Epithelial cell of proximal tubule (primary cell): ENCODE measurements around the gene BMS1. TPM values are rescaled to one million over a fixed set of nuclear protein-coding genes. Genes with fewer than 3 reads are reported as not detected.

Experiments
- DNase-seq: peaks from one replicate; pipeline ENCODE4 v3.0.0-alpha.2; 2011; ENCODE audit warnings: low read depth
- H3K4me3 ChIP-seq: 2 replicates; pipeline ENCODE4 v1.5.1; 2011; ENCODE audit warnings: low read depth, mild to moderate bottlenecking, low read length
- total RNA-seq: library from RNA; depleted of rRNA; stranded (reverse); fragments of >200 nt; gene quantifications from 2 replicates; pipeline ENCODE4 v1.2.3, GENCODE V29; 2015
- TF ChIP-seq, protein P1 (sequence below): conservative IDR thresholded peaks from 2 replicates; pipeline ENCODE4 v1.5.1; 2012; ENCODE audit warnings: low read depth, mild to moderate bottlenecking, low read length

The BMS1 gene
- total RNA-seq, 1 donor from 2014 or later = 17.4 TPM

DNA sequence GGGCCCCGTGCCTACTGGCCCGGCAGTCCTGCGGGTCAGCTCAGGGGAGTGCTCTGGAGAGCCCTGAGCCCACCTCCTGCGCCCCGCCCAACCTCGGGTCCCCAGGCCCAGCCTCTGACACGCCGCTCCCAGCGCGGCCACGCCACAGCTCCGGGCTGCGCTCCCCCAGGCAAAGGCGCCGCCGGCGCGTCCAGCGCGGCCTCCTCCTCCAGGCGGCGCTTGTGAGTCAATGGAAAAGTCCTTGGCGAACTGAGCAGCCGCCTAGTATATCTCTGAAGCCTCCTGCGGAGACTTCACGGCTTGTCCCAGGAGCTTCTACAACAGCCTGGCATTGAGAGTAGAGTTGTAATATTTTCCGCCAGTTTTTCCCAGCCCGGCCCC lies 29.5 kb upstream of the BMS1 start:
- peak overlapping the region; percentile 58 for H3K4me3 ChIP-seq
- TF ChIP-seq, protein P1, sequence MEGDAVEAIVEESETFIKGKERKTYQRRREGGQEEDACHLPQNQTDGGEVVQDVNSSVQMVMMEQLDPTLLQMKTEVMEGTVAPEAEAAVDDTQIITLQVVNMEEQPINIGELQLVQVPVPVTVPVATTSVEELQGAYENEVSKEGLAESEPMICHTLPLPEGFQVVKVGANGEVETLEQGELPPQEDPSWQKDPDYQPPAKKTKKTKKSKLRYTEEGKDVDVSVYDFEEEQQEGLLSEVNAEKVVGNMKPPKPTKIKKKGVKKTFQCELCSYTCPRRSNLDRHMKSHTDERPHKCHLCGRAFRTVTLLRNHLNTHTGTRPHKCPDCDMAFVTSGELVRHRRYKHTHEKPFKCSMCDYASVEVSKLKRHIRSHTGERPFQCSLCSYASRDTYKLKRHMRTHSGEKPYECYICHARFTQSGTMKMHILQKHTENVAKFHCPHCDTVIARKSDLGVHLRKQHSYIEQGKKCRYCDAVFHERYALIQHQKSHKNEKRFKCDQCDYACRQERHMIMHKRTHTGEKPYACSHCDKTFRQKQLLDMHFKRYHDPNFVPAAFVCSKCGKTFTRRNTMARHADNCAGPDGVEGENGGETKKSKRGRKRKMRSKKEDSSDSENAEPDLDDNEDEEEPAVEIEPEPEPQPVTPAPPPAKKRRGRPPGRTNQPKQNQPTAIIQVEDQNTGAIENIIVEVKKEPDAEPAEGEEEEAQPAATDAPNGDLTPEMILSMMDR = peak; percentile 87
- no peak for DNase-seq

- peak overlapping the region; percentile 58 for H3K4me3 ChIP-seq
- DNase-seq = no peak
- TF ChIP-seq, protein P1 = no peak
These were observed 29.0 kb upstream of the BMS1 start for GRCh38 chr10:42753507-42754154.

DNA sequence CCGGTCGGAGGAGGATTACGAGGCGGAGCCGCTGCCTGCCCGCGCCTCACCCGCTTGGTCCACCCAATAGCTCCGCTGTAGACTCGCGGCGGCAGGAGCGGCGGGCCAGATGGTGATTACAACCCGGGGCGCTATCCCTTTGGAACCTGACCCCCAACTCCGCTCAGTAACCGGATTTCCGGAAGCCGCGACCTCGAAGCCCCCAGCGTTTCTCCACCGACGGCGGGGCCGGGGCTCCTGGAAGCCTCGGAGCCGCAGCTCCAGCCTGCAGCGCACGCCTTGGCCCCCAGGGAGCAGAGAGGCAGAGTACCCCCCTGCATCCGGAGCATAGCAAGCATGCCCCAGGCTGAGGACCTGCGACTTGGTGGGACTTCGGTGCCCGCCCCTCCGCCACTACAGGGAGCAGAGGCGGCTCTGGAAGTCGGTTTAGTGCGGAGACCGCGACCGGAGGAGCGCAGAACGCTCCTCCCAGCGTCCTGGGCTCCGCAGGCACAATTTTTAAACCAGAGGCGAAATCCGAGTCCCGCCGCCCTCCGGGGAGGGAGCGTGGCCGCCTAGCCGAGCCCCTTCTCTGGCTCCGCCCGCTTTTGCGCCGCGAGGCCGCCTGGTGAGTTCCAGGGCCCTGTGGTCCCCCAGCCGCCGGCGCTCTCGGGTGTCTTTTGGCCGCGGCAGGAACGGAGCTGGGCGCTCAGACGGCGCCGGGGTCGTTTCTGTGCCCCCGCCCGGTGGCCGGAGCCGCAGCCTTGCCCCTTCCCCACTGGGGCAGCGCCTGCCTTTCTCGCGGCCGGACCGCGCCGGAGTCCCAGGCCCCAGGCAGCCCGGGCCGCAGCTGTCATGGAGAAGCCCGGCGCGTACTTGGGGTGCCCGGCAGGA lies 28.2 kb upstream of the BMS1 start:
- DNase-seq = no peak
- H3K4me3 ChIP-seq = peak overlapping the region; percentile 58
- TF ChIP-seq, protein P1 = peak; percentile 5

DNA sequence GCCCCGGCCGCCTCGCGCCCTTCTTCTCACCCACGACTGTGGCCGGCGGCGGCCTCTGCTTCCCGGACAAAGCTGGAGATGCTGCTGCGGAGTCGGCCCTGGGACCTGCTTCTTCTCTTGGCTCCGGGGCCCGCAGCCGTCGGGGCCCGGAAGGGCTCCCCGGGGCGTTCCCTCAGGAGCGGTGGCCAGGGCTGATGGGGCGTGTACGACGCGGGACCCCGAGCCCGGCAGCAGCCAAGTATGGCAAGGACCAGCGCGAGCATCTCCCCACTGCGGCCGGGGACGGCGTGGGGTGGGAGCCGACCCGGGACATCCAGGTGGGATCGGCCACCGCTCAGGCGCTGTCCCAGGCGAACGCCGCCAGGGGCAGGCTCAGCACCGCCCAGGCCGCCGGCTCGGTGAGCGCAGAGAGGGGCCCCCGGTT lies 27.6 kb upstream of the BMS1 start:
- DNase-seq = no peak
- TF ChIP-seq, protein P1 = no peak
- peak overlapping the region; percentile 58 for H3K4me3 ChIP-seq

GRCh38 chr10:42755556-42756093 lies 27.0 kb upstream of the BMS1 start:
- DNase-seq = no peak
- no peak overlapping the region for H3K4me3 ChIP-seq
- TF ChIP-seq, protein P1 = no peak

- TF ChIP-seq, protein P1 = no peak
- no peak overlapping the region for H3K4me3 ChIP-seq
- DNase-seq = no peak
These were observed 14.7 kb upstream of the BMS1 start for GRCh38 chr10:42767906-42768305.
